HepG2 (cell line): ENCODE results near the gene HTRA3. TPM values are rescaled to one million over a fixed set of nuclear protein-coding genes. Genes with fewer than 3 reads are reported as not detected.

Experiments used
- CCAR2 ChIP-seq: fragments of 200-400 bp; formaldehyde crosslinking; optimal IDR thresholded peaks from 2 replicates; pipeline ENCODE3; 2018; ENCODE audit warnings: low read depth, mild to moderate bottlenecking, low read length, moderate library complexity
- GRHL1 ChIP-seq: sonication (generic); formaldehyde crosslinking; conservative IDR thresholded peaks from 2 replicates; pipeline ENCODE4 v1.8.0; 2022; ENCODE audit warnings: missing genetic modification reagents
- MAFF ChIP-seq: IDR thresholded peaks from 2 replicates; pipeline ENCODE4 v1.6.1; 2011; ENCODE audit warnings: low read depth, low read length, improper control_type of control experiment
- POLR2G ChIP-seq: fragments of 200-400 bp; formaldehyde crosslinking; IDR thresholded peaks from 2 replicates; pipeline ENCODE4 v1.6.1; 2018; ENCODE audit warnings: mild to moderate bottlenecking, low read depth, low read length, moderate library complexity
- RBFOX2 ChIP-seq: fragments of 200-400 bp; formaldehyde crosslinking; IDR thresholded peaks from 2 replicates; pipeline ENCODE4 v1.6.1; 2017; ENCODE audit warnings: low read depth, mild to moderate bottlenecking, low read length
- SIX1 ChIP-seq: sonication (generic); formaldehyde crosslinking; IDR thresholded peaks from 2 replicates; pipeline ENCODE4 v1.4.0; 2020; ENCODE audit warnings: missing genetic modification reagents, borderline replicate concordance
- SNAPC4 ChIP-seq: sonication (generic); formaldehyde crosslinking; IDR thresholded peaks from 2 replicates; pipeline ENCODE4 v1.4.0; 2020; ENCODE audit warnings: mild to moderate bottlenecking, missing genetic modification reagents
- ZGPAT ChIP-seq: IDR thresholded peaks from 2 replicates; pipeline ENCODE4 v1.6.1; 2016; ENCODE audit warnings: mild to moderate bottlenecking
- ZMAT3 ChIP-seq: sonication (generic); formaldehyde crosslinking; conservative IDR thresholded peaks from 2 replicates; pipeline ENCODE4 v1.7.0; 2021; ENCODE audit warnings: missing genetic modification reagents
- ZNF264 ChIP-seq: sonication (generic); formaldehyde crosslinking; IDR thresholded peaks from 2 replicates; pipeline ENCODE4 v1.4.0; 2020; ENCODE audit warnings: missing genetic modification reagents
- ZNF30 ChIP-seq: sonication (generic); formaldehyde crosslinking; IDR thresholded peaks from 2 replicates; pipeline ENCODE4 v1.5.0; 2020; ENCODE audit warnings: mild to moderate bottlenecking, missing genetic modification reagents
- ZNF672 ChIP-seq: sonication (generic); formaldehyde crosslinking; IDR thresholded peaks from 2 replicates; pipeline ENCODE4 v1.8.1; 2022; ENCODE audit warnings: missing genetic modification reagents
- ZNF839 ChIP-seq: sonication (generic); formaldehyde crosslinking; IDR thresholded peaks from 2 replicates; pipeline ENCODE4 v1.4.0; 2020; ENCODE audit warnings: missing genetic modification reagents, mild to moderate bottlenecking, borderline replicate concordance
- polyA plus RNA-seq, 8 experiments: library from polyadenylated mRNA; depleted of rRNA in 3 of 8; stranded (reverse) in 7 of 8; unstranded in 1 of 8; fragments of >200 nt; fragmentation: Illumina TruSeq in 4 of 8; extraction: Trizol in 4 of 8; gene quantifications; 2 replicates each; pipeline versions ENCODE4 v1.2.1 to v1.2.3, GENCODE V29; 2011 to 2016; ENCODE audit warnings: low read depth in 4 of 8, missing spikeins in 1 of 8, mixed read lengths in 1 of 8; ENCODE audit not compliant: insufficient read depth in 1 of 8
- total RNA-seq, 5 experiments: library from RNA; depleted of rRNA; stranded (reverse); fragments of >200 nt; fragmentation: Illumina TruSeq; extraction: Trizol; gene quantifications; 2 replicates each; pipeline ENCODE4 v1.2.3, GENCODE V29; 2016; ENCODE audit warnings: low read depth in 1 of 5
- TF ChIP-seq, protein P1 (sequence below): sonication (generic); formaldehyde crosslinking; IDR thresholded peaks from 2 replicates; pipeline ENCODE4 v1.4.0; 2020; ENCODE audit warnings: missing genetic modification reagents
- TF ChIP-seq, protein P2 (sequence below): sonication (generic); formaldehyde crosslinking; conservative IDR thresholded peaks from 2 replicates; pipeline ENCODE4 v1.4.0; 2020; ENCODE audit warnings: missing genetic modification reagents

HTRA3 gene
- total and polyA plus RNA-seq, 2 of the 13 experiments (the other 11 are each of a cell fraction or from before 2014, with no cell fraction given): 0.17 TPM; not detected in 1

- no peak for TF ChIP-seq SNAPC4 (CRISPR knock-in tag)
- TF ChIP-seq, protein P1, sequence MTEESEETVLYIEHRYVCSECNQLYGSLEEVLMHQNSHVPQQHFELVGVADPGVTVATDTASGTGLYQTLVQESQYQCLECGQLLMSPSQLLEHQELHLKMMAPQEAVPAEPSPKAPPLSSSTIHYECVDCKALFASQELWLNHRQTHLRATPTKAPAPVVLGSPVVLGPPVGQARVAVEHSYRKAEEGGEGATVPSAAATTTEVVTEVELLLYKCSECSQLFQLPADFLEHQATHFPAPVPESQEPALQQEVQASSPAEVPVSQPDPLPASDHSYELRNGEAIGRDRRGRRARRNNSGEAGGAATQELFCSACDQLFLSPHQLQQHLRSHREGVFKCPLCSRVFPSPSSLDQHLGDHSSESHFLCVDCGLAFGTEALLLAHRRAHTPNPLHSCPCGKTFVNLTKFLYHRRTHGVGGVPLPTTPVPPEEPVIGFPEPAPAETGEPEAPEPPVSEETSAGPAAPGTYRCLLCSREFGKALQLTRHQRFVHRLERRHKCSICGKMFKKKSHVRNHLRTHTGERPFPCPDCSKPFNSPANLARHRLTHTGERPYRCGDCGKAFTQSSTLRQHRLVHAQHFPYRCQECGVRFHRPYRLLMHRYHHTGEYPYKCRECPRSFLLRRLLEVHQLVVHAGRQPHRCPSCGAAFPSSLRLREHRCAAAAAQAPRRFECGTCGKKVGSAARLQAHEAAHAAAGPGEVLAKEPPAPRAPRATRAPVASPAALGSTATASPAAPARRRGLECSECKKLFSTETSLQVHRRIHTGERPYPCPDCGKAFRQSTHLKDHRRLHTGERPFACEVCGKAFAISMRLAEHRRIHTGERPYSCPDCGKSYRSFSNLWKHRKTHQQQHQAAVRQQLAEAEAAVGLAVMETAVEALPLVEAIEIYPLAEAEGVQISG (CRISPR knock-in tag): no peak
- TF ChIP-seq ZNF30 (CRISPR knock-in tag): no peak
- no peak for TF ChIP-seq RBFOX2
- TF ChIP-seq ZGPAT (CRISPR knock-in tag): no peak
- TF ChIP-seq ZMAT3: no peak
- TF ChIP-seq SIX1 (CRISPR knock-in tag): no peak
- no peak for TF ChIP-seq ZNF839
- TF ChIP-seq CCAR2: no peak
- TF ChIP-seq POLR2G: 0 out of 2 replicates have a peak, but pooled peaks have one; percentile 32
- TF ChIP-seq, protein P2, sequence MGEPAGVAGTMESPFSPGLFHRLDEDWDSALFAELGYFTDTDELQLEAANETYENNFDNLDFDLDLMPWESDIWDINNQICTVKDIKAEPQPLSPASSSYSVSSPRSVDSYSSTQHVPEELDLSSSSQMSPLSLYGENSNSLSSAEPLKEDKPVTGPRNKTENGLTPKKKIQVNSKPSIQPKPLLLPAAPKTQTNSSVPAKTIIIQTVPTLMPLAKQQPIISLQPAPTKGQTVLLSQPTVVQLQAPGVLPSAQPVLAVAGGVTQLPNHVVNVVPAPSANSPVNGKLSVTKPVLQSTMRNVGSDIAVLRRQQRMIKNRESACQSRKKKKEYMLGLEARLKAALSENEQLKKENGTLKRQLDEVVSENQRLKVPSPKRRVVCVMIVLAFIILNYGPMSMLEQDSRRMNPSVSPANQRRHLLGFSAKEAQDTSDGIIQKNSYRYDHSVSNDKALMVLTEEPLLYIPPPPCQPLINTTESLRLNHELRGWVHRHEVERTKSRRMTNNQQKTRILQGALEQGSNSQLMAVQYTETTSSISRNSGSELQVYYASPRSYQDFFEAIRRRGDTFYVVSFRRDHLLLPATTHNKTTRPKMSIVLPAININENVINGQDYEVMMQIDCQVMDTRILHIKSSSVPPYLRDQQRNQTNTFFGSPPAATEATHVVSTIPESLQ: no peak
- no peak for TF ChIP-seq GRHL1 (CRISPR knock-in tag)
- TF ChIP-seq MAFF: peak; percentile 95
- TF ChIP-seq ZNF264 (CRISPR knock-in tag): no peak
- no peak for TF ChIP-seq ZNF672 (CRISPR knock-in tag)
Observed at GRCh38 chr4:8230033-8230432, 39.5 kb upstream of the HTRA3 start (continued).
